ENCODE data around the gene ELF3. TPM values are rescaled to one million over a fixed set of nuclear protein-coding genes. Genes with fewer than 3 reads are reported as not detected.

The ELF3 gene
- total and polyA plus RNA-seq, 2 of the 13 experiments (the other 11 are each of a cell fraction or from before 2014, with no cell fraction given): 11.5 to 55.1 TPM

DNA sequence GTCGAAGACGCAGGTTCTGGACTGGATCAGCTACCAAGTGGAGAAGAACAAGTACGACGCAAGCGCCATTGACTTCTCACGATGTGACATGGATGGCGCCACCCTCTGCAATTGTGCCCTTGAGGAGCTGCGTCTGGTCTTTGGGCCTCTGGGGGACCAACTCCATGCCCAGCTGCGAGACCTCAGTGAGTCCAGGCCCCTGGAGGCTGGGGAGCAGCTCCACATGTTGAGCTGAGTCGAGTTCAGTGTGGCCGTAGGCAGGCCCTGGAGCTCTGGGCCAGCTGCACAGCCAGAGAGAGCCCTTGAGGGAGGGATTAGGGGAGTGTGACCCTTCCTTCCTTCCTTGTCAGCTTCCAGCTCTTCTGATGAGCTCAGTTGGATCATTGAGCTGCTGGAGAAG lies 1.6 kb downstream of the ELF3 start (continued):
- TF ChIP-seq ZNF17 (CRISPR knock-in tag; IDR thresholded peaks at IDR 0.05) (no peak), ZNF792 (CRISPR knock-in tag; IDR thresholded peaks at IDR 0.05) (no peak)

DNA sequence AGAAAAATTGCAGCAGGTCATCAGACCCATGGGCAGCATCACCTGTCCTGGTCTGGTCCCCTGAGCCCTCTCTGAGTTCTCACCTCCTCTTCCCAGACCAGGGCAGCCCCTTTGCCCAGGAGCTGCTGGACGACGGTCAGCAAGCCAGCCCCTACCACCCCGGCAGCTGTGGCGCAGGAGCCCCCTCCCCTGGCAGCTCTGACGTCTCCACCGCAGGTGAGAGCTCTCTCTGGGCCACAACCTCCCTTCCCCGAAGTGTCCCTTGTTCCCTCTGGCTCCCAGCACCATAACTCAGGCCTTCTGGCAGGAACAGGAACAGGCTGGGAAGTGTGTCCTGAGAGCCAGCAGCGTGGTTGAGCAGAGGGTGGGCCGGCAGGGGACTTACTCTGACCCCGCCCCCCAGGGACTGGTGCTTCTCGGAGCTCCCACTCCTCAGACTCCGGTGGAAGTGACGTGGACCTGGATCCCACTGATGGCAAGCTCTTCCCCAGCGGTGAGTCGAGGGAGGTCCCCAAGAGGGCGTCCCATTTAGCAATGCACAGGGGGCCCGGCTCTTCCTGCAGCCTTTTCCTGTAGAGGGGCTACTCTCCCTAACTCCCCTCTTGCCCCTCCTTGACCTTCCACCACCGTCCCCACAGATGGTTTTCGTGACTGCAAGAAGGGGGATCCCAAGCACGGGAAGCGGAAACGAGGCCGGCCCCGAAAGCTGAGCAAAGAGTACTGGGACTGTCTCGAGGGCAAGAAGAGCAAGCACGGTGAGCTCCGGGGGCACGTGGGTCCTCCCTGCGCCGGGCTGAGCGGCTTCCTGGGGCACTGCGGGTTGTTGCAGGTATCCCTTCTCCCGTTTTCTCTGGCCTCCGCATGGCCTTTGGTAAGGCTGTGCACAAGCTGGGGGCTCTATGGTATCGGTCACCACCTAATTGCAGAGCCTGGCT lies 2.4 kb downstream of the ELF3 start:
- Histone ChIP-seq H3K9me3 (ENCODE audit: low read length) (no peaks in the 10 kb centered on the region), H3K4me3 (replicated peaks in 1 of 3; ENCODE audit: insufficient read depth in 1 of 3, low read depth in 2 of 3, low read length in 3 of 3) (peak overlapping the region in 2 of 3 experiments; percentile 93 to 97; a peak in 4 of 6 replicates), H3K36me3 (replicated peaks in 1 of 2; ENCODE audit: control insufficient read depth in 1 of 2, insufficient read depth in 2 of 2, low read length in 2 of 2) (peaks cover 23 to 40% of the 10 kb centered on the region in 2 experiments), H3K79me2 (ENCODE audit: insufficient read depth, low read length) (peaks cover 37% of the 10 kb centered on the region), H3K4me2 (ENCODE audit: low read depth, low read length) (peak overlapping the region; percentile 77), H2AFZ (ENCODE audit: low read length) (no peak overlapping the region), H3K27me3 (ENCODE audit: control insufficient read depth in 1 of 2, insufficient read depth in 2 of 2, low read length in 2 of 2) (no peaks in the 10 kb centered on the region; a peak in 1 of 5 replicates), H3K27ac (ENCODE audit: extremely low read length, insufficient read depth, low read length) (no peak overlapping the region), H3K9ac (ENCODE audit: insufficient read depth, low read depth, low read length) (peak overlapping the region; percentile 92; the same call in 1 of the 2 replicates), H3K4me1 (ENCODE audit: insufficient read depth, low read length) (peaks cover 77% of the 10 kb centered on the region), H4K20me1 (ENCODE audit: insufficient read depth, low read length) (peaks cover 60% of the 10 kb centered on the region)
- DNase-seq (ENCODE audit: low spot score): no peak
- TF ChIP-seq ZNF367 (CRISPR knock-in tag; IDR thresholded peaks at IDR 0.05; ENCODE audit: borderline replicate concordance): no peak
- no peak for TF ChIP-seq ZIK1 (CRISPR knock-in tag; IDR thresholded peaks at IDR 0.05; ENCODE audit: borderline replicate concordance, low read depth)
- no peak for TF ChIP-seq FOXK1 (CRISPR knock-in tag; IDR thresholded peaks at IDR 0.05; ENCODE audit: borderline replicate concordance, low read depth)
- TF ChIP-seq HMG20A (CRISPR knock-in tag; IDR thresholded peaks at IDR 0.05; ENCODE audit: borderline replicate concordance): no peak
- in situ Hi-C loops (cut with HindIII; ENCODE audit: extremely low pct_ligation_motif_present, low pct_unique_long_range_greater_than_20kb) (loop anchor here (5.0 kb wide), 1 partner anchor 104 kb away; no protein-coding TSS in a partner anchor), intact Hi-C loops (cut with micrococcal nuclease; ENCODE audit: unreplicated experiment) (no loop called here)
- ChIA-PET POLR2A (interaction anchor here (1.3 to 3.9 kb wide), 5 partner anchors 22 to 72 kb away, joined by 3 to 118 read pairs (median 54); no protein-coding TSS in a partner anchor), CTCF (ENCODE audit: low intra/inter-chr PET ratio, low total read pairs) (no interaction called here)
- no TSS peak for BruUV-seq (replicated peaks)
- no peak for ATAC-seq
- FAIRE-seq: no peak
- 95% methylated on average over 29 of the region's 35 CpGs for WGBS (ENCODE audit: low lambda C conversion rate)
